Fibroblast of mammary gland (primary cell): Measurements from ENCODE around the gene DIMT1.

Experiments
- DNase-seq: peaks from one replicate; pipeline ENCODE4 v3.0.0-alpha.2; 2010; ENCODE audit warnings: low read depth
- H3K4me3 ChIP-seq: 2 replicates; pipeline ENCODE4 v1.5.1; 2011; ENCODE audit warnings: low read depth, mild to moderate bottlenecking, low read length, moderate library complexity; ENCODE audit not compliant: control insufficient read depth
- CTCF ChIP-seq: conservative IDR thresholded peaks from 2 replicates; pipeline ENCODE4 v1.5.1; 2011; ENCODE audit warnings: low read depth, low read length, inconsistent platforms; ENCODE audit not compliant: control insufficient read depth, insufficient read depth

Gene DIMT1

GRCh38 chr5:62421414-62421813, 17.7 kb upstream of the DIMT1 start:
- no peak for TF ChIP-seq CTCF

DNA sequence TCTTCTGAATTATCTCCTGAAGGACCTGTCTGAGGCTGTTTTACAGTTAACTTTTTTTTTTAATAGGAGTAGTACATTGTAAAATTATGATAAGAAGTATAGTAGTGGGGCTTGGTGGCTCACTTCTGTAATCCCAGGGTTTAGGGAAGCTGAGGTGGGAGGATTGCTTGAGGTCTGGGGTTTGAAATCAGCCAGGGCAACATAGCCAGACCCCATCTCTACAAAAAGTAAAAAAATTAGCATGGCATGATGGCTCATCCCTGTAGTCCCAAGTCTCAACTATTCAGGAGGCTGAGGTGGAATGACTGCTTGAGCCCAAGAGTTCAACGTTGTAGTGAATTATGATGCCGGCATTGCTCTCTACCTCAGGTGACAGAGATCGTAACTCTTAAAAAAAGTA, 15.9 kb upstream of the DIMT1 start:
- TF ChIP-seq CTCF, result no peak
- H3K4me3 ChIP-seq, result no peak overlapping the region
- DNase-seq, result no peak

More at GRCh38 chr5:62421414-62421813, 17.7 kb upstream of the DIMT1 start:
- no peak overlapping the region for H3K4me3 ChIP-seq
- no peak for DNase-seq

DNA sequence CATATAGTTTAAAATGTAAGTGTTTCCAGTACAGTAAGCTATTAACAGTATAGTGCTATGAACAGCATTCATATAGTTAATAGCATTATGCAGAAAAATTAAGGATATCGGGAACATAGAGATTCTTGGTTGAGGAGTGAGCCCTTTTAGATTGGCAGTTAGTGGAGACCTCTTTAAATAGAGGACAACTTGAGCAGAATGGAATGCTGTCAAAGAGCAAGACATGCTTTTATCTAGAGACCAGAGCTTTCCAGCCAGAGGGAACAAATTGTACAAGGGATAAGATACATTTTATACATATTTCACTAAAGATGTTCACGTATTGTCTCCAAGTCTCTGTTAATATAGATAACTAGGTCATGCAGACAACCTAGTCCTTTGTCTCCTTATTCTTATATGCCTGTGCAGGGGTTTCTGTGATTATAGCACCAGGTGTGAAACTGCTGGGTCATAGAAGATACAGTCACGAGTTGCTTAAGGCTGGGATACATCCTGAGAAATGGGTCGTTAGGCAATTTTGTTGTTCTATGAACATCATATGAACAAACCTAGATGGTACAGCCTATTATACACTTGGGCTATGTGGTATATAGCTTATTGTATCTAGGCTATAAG, 14.9 kb upstream of the DIMT1 start:
- TF ChIP-seq CTCF, result no peak
- H3K4me3 ChIP-seq, result no peak overlapping the region
- no peak for DNase-seq

GRCh38 chr5:62413711-62414110, 10.0 kb upstream of the DIMT1 start:
- TF ChIP-seq CTCF, result no peak

DNA sequence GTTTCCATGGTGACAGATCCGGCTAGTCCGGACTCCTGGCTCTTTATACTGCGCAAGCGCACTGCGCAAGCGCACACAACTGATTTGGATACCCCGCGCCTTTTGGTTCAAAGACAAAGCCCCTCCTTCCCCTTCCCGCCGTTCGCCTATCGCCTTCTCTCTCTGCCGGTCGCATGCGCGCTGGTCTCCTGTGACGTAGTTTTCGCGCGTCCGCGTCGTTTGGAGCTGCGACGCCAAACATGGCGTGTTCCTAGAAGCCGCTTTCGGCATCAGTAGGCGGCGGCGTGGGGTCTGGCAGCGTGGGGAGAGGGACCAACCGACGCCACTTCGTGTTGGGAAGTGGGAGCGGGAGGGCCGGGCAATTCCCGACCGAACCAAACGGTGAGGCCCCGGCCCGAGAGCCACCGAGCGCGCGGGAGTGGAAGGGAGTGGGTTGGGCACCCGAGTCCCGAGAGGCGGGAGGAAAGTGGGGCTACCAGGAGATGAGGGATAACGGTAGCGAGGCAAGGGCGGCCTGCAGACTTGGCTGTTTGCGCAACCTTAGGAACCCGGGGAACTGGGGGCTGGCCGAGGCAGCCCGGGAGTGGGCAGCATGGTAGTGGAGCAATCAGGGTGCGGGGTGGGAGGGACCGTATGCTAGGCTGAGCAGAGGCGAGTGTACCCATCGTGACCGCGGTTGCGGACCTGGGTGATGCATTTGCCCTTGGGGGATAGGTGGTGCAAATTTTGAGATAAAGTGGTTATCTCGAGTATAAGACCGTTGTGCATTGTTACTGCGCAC, 9.0 kb upstream of the DIMT1 start, which contains the start of gene IPO11:
TSS of gene IPO11 (plus strand) at position 215 of the 781 bp plus-strand sequence. CDS start 24,517 bp downstream, outside the sequence.
- H3K4me3 ChIP-seq, result peak within 1 kb of the TSS; percentile 56
- no peak for TF ChIP-seq CTCF
- DNase-seq, result peak; percentile 98

More at GRCh38 chr5:62413711-62414110, 10.0 kb upstream of the DIMT1 start:
- H3K4me3 ChIP-seq, result peak overlapping the region; percentile 56
- no peak for DNase-seq

DNA sequence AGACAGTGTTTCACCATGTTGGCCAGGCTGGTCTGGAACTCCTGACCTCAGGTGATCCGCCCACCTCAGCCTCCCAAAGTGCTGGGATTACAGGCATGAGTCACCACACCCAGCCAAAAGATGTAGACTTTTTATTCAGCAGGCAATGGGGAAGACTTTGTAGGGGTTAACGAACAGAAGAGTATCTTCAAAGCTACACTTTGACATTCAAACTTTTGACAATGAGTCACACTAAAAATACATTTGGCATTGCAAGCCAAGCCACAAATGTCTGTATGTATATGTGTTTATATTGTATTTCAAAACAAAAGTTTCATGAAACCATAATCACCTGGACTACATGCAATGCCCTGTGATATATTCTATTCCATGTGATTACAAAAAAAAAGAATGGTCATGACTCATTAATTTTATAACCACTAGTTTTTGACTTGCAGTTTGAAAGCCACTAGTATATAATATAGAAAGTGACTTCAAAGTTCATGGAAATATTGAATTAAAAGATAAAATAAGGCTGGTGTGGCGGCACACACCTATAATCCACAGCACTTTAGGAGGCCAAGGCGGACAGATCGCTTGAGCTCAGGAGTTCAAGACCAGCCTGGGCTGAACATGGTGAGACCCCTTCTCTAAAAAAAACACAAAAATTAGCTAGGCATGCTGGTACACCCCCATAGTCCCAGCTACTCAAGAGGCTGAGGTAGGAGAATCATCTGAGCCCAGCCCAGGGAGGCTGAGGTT, 8.3 kb downstream of the DIMT1 start:
- DNase-seq, result peak; percentile 47
- TF ChIP-seq CTCF, result no peak
- no peak overlapping the region for H3K4me3 ChIP-seq
